GM04504 (cell line): ENCODE data around the gene UBAP2.
"Not testable (repeated sequence)": the region's sequence is repeated elsewhere in the genome, so short reads cannot be mapped to it uniquely, and the experiment has no call there.

Source experiments
- DNase-seq: peaks from one replicate; pipeline ENCODE4 v3.0.0-alpha.2; 2012; ENCODE audit warnings: low read depth

The UBAP2 gene

GRCh38 chr9:33964086-33964768 is 84.5 kb downstream of the UBAP2 start:
- no peak for DNase-seq

- not testable (repeated sequence) for DNase-seq
Observed at GRCh38 chr9:33962468-33962867, 86.2 kb downstream of the UBAP2 start.

- DNase-seq, result no peak
Observed at GRCh38 chr9:33959725-33960124, 89.0 kb downstream of the UBAP2 start.

DNA sequence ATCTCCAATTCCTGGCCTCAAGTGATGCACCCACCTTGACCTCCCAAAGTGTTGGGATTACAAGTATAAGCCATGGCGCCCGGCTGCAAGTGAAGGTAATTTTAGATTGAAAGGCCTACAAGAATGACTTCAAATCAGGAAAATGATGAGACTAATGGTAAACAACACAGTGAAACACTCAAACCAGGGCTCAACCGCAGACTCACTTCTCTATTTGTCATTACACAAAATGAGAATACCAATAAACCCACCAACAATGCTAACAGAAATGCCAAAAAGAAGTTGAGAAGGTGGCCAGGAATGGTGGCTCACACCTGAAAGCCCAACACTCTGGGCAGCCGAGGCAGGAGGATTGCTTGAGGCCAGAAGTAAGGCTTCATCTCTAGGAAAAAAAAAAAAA is 92.1 kb downstream of the UBAP2 start:
- no peak for DNase-seq

GRCh38 chr9:33952066-33952465 is 96.6 kb downstream of the UBAP2 start:
- no peak for DNase-seq

GRCh38 chr9:33950371-33950770 is 98.3 kb downstream of the UBAP2 start:
- no peak for DNase-seq

DNA sequence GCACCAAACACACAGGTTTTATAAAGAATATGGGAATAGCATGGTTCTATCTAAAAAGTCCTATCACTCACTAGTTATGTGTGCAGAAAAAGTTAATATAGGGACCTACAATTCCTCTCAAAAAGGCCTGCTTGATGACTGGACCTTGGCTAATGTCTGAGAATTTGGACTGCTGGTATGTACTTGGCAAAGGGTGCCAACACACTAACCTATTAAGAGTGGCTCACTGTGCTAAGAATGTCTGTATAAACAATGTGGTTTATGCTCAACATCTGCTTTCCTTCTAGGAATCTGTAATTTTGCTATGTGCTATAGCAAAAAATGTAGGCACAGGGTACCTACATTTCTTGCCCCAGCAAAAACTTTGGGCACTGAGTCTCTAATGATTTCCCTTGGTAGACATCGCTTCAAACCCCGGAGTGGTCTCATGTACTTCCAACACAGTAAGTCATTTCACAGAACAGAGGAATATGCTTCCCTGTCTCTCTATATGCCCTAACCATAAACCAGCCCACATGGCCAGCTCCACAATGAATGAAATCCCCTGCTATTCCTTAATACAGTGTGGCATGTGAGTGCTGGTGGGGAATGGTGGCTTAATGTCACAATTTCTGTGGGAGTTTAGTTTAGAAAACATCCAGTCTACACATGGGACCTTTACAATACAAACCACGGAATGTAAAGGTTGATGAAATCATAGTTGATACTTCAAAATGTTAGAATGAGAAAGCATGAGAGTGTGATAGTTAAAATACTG is 101.7 kb downstream of the UBAP2 start:
- peak; percentile 85 for DNase-seq

DNA sequence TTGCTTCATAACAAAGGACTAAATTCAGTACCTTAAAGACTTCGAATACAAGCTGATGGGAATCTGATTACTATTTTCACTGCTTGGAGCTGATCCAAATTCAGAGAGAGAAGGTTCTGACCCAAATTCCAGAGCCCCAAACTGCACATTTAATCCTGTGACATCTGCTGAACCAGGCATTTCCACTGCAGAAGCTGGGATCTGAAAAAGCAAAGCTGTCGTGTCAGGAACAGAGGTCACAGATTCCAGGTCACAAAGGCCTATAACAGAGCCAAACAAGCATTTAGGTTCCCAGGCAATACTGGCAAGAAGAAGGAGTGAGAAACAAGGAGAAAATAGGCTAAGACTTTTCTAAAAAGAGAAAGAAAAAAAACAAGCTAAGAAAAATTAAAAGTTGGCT is 105.3 kb downstream of the UBAP2 start:
- no peak for DNase-seq

- peak; percentile 37 for DNase-seq
Observed at GRCh38 chr9:33942471-33943083, 106.1 kb downstream of the UBAP2 start.

DNA sequence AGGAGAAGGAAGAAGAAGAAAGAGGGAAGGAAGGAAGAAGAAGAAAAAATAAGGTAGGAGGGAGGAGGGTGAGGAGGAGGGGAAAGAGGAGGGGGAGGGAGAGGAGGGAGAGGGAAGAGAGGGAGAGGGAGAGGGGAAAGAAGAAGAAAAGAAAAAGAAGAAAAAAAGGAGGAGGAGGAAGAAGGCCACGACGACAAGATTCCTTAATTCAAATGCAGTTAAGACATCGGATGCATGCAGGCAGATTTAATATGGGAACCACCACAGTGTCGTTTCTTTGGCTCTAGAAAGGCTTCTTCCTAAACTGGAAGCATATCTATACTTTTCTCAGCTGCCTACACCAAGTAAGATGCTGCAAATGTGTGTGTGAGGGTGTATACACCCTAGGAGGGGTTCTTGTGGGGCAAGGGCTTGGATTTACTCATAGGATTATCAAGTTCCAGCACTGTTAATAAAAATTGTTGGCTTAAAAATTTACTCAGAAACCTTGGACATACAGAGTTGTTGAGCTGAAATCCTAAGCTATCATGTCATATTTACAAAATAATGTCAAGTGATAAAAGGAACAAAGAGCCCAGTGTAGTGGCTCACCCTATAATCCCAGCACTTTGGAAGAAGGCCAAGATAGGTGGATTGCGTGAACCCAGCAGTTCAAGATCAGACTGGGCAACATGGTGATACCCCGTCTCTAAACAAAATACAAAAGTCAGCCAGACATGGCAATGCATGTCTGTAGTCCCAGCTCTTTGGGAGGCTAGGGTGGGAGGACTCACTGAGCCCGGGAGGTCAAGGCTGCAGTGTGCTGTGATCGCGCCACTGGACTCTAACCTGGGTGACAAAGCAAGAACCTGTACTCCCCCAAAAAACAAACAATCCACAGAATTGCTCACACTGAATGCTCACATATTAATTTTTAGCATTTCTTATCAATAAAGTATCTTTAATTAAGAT is 108.5 kb downstream of the UBAP2 start:
- DNase-seq, result no peak

DNA sequence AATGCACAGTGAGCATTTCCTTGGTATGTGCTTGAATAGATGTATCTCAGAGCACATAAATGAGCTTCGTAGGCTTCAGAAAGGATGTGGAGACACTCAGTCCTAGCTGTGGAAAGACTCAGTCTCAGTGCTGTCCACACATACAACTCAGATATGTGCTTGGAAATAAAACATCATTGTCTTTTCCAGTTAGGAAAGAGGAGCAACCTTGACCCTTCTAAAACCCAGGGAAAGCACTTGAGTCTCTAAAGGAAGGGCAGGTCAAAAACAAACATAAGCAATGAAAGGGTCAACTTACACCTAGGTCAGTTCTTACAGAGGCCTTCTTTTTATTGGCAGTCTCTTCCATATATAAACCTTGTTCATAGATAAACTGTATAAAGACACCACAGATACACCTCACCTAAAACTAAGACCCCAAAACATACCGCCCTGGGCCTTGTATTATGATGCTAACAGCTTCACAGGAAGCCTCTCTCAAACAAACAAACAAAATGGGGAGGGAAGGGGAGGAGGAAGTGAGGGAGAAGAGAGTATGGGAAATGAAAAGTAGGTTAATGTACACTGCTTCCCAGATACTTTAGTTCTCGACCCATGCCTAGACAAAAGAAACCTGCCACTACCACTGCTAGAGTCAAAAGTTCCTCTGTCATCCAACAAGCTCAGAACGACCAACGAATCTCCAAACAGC is 114.4 kb downstream of the UBAP2 start:
- no peak for DNase-seq

DNA sequence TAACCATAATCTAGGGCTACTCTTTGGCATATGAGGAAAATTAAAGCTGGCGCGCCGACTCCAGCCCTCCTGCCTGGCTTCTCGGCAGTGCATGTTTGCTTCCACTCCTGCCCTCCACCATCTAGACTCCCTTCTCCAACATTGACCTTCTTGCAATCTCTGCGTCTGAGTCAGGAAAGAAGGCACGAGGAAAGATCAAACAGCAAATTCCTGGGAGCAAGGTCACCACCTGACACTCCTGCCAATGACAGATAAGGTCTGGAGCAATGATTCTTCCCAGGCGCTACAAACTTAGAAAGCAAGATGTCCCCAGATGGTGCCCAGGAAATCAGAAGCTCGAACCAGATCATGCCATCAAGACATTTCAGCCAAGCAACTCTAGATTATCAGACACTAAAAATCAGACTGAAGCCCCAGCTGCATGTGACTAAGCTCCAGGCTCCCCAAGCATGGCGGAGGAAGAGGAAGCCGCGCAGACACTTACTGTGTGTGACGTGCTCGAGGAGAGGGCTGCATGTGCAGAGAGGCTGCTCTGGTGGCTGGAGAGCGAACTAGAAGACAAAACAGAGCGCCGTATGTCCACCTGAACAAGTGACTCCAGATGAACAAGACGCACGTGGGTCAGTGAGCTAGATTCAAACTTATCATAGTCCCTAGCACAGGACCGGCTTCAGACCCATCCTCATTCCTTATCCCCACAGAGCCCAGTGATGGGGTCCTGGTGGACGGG is 116.4 kb downstream of the UBAP2 start:
- no peak for DNase-seq

GRCh38 chr9:33931326-33931725 is 117.4 kb downstream of the UBAP2 start:
- no peak for DNase-seq

- DNase-seq, result no peak
Observed at GRCh38 chr9:33927694-33928093, 121.0 kb downstream of the UBAP2 start.

DNA sequence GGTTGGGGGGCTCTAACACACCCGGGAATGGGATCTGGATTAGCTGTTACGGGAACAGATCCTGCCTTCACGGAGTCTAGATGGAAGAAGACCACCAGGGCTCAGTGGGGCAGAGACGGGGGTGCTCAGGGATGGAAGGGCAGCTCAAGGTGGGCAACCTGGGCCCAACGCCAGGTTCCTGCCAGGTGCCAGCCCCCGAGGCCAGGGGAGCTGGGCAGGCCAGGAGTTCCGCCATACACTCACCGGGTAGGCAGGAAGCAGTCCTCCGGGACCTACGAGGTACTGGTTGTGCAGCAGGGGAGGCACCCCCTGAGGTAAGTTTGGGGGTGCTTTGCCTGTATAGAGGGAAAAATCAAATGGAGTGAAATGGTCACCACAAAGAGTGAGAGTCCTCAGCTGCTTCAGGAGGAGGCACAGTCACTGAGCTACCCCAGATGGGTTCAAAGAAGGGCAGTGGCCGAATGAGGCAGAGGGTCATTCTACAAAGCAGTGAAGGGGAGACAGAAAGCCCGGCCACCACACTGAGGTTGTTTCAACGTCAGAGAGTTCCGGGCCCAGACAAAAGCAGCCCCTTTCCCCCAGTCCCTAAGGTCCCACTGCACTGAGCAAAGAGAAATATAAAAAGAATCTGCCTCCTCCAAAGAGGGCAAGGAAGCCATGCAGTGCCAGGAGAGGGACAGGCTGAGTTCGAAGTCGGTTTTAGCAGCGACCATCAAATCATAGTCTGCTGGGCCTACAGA is 121.8 kb downstream of the UBAP2 start:
- DNase-seq, result no peak

- peak; percentile 33 for DNase-seq
Observed at GRCh38 chr9:33924978-33925797, 123.5 kb downstream of the UBAP2 start.

DNA sequence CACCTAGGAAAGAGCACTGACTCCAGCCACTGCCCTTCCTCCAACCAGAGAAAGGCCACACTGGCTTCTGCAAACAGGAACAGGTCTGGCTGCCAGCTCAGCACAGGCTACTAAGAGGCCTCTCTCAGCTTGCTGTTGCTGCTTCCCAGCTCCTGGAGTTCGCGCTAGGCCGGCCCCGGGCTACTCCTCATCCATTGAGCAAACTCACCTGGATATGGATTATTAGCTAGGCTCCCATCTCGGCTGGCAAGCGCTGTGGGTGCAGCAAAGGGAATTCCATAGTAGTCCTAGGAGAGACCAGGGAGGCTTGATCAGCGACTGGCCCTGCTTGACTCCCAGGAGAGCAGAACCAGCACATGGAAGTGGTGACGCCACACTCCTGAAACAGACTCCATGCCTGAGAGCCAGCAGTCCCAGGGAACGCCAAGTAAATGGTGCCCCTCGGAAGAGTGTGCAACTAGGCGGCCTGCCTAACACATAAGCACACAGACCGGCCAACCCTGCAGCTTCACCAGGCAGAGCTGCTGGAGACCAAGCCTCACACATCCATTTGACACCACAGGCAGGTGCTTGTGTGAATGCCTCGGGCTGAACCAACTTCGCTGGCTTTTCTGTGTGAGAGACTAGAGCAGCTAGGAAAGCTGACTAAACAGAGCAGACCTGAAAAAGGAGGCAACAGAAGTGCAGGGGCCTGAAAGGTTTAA is 124.5 kb downstream of the UBAP2 start:
- DNase-seq, result no peak

GRCh38 chr9:33923079-33923478 is 125.6 kb downstream of the UBAP2 start:
- DNase-seq, result no peak
